GM11168 (cell line): ENCODE results near the gene KCTD13.
"Not testable (repeated sequence)": the region's sequence is repeated elsewhere in the genome, so short reads cannot be mapped to it uniquely, and the experiment has no call there.

ENCODE experiments used
- in situ Hi-C: fragments of 300-500 bp; cut with MboI; formaldehyde crosslinking; loops from one replicate; pipeline ENCODE4 v1.12.0; 2022; ENCODE audit warnings: low sequenced_read_pairs; ENCODE audit not compliant: unreplicated experiment

Gene KCTD13

DNA sequence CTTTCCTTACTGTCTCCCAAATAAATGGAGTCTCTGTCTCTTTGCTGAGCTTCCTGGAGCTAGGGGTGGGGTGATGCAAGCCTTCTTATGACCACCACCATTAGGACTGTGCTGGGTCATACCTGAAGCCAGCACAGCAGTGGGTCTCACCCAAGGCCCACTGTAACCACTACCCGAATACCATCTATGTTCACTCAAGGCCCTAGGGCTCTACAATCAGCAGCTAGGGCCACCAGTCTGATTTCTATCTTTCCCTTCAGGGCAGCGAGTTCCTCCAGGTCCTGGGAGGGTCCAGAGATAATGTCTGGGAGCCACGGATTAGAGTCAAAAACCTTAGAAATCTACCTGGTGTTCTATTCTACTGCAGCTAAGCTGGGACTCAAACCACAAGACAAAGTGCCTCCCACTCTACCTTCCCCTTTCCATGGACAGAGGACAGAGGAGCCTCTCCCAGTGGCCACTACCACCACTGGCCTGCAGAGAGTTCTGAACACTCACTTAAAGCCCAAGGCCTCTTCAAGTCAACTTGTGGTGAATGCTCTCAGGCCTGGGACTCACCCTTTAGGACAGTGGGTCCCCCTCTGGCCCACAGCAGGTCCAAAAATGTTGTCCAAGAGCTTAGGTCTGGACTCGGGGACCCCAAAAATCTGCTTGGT is 24.9 kb upstream of the KCTD13 start:
- in situ Hi-C loops: no loop called here

DNA sequence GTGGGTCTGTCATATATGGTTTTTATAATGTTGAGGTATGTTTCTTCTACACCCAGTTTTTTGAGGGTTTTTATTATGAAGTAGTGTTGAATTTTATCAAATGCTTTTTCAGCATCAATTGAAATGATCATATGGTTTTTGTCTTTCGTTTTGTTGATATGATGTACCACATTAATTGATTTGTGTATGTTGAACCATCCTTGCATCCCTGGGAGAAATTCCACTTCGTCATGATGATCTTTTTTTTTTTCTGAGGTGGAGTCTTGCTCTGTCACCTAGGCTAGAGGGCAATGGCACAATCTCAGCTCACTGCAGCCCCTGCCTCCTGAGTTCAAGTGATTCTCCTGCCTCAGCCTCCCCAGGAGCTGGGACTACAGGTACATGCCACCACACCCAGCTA is 21.9 kb upstream of the KCTD13 start:
- in situ Hi-C loops: no loop called here

DNA sequence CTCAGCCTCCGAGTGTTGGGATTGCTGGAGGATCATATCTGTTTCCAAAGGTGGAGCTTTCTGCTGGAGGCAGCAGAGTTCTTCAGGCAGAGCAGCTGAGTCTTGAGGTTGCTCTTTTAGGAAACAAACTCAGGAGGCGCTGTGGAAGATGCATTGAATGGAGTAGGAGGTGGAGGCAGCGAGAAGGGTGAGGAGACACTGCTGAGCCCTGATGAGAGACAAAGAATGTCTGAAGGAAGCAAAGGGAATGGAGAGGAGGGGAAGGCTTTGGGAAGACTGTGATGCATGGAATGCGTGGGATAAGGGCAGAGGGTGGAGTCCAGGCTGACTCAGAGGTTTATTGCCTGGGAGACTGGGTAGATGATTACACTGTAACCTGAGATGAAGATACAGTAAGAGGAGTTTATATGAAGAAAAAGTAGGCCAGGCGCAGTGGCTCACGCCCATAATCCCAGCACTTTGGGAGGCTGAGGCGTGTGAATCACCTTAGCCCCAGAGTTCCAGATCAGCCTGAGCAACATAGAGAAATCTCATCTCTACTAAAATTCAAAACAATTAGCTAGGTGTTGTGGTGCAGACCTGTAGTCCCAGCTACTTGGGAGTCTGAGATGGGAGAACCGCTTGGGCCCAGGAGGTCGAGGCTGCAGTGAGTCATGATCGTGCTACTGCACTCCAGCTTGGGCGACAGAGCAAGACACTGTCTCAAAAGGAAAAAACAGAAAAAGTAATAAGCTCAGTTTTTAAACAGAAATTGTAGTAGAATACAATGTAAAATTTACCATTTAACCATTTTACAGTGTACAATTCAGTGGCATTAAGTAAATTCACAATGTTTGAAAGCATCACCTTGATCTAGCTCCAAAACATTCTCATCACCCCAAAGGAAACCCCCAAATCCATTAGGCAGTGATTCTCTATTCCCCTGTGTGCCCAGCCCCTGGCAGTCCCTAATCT is 18.1 kb upstream of the KCTD13 start:
- in situ Hi-C loops: no loop called here

DNA sequence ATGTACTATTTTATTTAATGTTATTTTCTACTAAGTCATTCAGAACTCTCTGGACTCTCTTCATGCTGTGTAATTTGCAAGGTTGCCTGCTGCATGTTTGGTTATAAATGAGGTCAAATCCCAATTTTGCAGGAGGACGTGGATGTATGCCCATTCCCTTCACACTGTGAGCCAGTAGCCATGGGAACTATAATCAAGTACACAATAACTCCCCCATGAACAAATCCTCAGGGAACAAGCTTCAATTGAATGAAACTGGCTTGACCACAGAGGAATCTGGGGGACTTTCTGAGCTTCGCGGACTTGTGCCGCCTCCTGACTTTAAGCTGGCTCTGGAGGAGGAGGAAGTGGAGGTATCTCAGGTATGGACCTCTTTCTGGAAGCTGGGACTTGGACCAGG is 14.6 kb upstream of the KCTD13 start:
- in situ Hi-C loops: no loop called here

GRCh38 chr16:29931750-29932149 is 5.7 kb upstream of the KCTD13 start:
- in situ Hi-C loops: not testable (repeated sequence)

- in situ Hi-C loops: no loop called here
Observed at GRCh38 chr16:29927070-29927905, 1.3 kb upstream of the KCTD13 start.

DNA sequence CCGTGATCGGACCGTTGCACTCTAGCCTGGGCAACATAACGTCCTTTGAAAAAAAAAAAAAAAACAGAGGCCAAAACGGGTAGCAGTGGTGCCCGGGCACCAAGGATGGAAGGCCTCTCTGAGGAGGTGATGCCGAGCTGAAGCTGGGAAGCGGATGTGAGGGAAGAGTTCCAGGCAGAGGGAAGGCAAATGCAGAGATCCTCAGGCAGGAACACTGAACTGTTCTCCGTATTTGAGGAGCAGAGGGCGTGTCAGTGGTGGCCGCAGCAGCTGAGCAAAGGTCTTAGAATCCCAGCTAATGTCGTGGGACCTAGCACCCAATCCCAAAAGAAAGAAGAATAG is 656 bp upstream of the KCTD13 start:
- in situ Hi-C loops: no loop called here

GRCh38 chr16:29925105-29925756 is 795 bp downstream of the KCTD13 start:
- in situ Hi-C loops: no loop called here

GRCh38 chr16:29922986-29923501 is 3.0 kb downstream of the KCTD13 start:
- in situ Hi-C loops: no loop called here

DNA sequence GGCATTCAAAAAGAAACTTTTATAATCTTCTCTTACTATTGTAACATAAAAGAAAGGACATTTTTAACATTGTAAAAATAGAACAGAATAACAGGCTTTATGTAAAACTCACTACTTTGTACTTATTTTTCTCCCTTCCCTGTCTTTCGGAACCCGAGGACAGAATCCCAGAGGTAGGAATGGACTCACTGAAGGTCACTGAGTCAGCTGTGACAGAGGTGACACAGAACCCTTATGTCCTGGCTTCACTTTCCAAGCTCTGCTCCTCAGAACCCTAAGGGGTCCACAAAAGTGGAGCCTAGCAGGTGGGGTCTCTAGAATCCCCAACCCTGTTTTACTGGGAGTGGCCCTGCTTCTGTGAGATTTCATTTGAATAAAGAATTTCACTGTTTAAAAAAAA is 3.7 kb downstream of the KCTD13 start:
- in situ Hi-C loops: no loop called here

GRCh38 chr16:29921034-29921385 is 5.0 kb downstream of the KCTD13 start:
- in situ Hi-C loops: no loop called here

GRCh38 chr16:29920288-29921033 is 5.6 kb downstream of the KCTD13 start:
- in situ Hi-C loops: no loop called here

GRCh38 chr16:29916979-29917378 is 9.0 kb downstream of the KCTD13 start:
- in situ Hi-C loops: no loop called here

DNA sequence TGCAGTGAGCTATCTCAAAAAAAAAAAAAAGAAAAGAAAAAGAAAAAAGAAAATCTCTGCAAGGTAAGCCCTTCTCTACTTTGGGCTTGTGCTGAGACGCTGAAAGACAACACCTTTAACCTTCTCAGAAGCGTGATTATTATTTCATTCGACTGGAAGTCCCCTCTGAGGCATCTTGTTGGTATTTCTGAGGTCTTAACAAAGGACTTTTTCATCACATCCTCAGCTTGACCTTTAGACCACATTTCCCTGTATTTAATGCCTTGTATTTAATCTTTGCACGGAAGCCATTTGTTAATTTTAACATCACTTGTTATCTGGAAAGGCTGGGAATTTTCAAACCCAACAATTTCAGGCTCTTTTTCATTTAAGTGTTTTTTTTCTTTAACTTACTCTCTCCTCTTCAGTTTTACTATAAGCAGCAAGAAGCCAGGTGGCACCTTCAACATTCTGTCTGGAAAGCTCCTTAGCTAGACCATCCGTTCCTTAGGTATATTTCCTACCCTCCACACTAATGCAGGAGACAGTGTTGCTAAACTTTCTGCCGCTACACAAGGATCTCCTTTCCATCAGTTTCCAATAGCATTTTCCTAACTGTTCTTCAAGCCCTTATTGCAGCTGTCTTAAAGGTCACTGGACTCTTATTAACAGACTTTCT is 10.3 kb downstream of the KCTD13 start:
- in situ Hi-C loops: no loop called here

DNA sequence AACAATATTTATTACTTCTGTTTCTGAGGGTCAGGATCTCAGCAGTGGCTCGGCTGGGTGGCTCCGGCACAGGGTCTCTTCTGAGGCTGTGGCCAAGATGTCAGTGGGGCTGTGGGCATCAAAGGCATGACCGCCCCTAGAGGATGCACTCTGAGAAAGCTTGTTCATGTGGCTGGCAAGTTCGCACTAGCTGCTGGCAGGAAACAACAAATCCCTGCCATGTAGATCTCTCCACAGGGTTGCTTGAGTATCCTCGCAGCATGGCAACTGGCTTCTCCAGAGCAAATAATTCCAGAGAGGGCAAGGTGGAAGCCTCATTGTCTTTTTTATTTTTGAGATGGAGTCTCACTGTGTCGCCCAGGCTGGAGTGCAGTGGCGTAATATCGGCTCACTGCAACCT is 12.5 kb downstream of the KCTD13 start:
- in situ Hi-C loops: no loop called here

DNA sequence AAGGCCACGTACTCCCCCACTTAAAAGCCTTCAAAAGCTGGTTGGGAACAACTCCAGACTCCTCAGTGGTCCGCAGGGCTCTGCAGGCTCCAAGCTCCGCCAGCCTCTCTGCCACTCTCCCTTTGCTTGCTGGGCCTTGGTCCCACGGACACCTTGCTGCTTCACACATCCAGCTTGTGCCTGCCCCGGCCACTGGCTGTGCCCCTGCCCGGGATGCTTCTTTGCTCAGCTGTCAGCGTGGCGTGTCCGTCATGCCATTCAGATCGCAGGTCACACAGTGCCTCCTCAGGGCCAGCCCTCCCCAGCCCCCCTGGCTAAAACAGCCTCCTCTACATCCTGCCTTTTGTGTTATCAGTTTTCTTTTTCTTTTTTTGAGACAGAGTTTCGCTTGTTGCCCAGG is 13.9 kb downstream of the KCTD13 start:
- in situ Hi-C loops: no loop called here

DNA sequence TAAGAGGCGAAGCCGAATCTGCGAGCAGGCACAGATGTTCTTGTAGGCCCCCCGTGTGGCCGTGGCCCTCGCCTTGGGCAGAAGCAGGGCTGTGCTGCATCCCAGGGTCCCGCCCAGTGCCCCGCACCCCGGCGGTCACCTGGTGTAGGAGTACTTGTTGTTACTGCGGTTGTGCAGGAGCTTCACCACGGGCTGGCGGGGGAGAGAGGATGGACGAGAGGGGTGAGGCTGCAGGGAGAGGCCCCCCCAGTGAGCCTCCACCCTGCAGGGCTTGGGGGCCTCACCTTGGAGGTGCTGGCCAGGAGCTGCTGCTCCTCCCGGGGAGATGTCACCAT is 14.4 kb downstream of the KCTD13 start:
- in situ Hi-C loops: no loop called here

GRCh38 chr16:29910819-29911675 is 15.0 kb downstream of the KCTD13 start:
- in situ Hi-C loops: no loop called here
